Omental fat pad (tissue), 4 donors: ENCODE measurements around the gene HOXC10. TPM values are rescaled to one million over a fixed set of nuclear protein-coding genes. Genes with fewer than 3 reads are reported as not detected.
A peak's percentile ranks its signal among the peaks of the same experiment; 100 is the strongest.

Experiments used
- ATAC-seq: fragments of 150-250 bp; one replicate; pipeline ENCODE4 v1.9.1; 2016; ENCODE audit warnings: mild to moderate bottlenecking, moderate library complexity; ENCODE audit not compliant: low FRiP score
- DNase-seq: peaks from one replicate; pipeline ENCODE4 v3.0.0-alpha.2; 2019; ENCODE audit warnings: low spot score
- total RNA-seq, 4 donors: library from RNA; depleted of rRNA; stranded (reverse); fragments of >200 nt; gene quantifications; one replicate each; pipeline ENCODE4 v1.1.0, GENCODE V29; 2016
- TF ChIP-seq, protein P1 (sequence below), 3 donors: fragments of 450-650 bp; IDR thresholded peaks; one replicate each; pipeline ENCODE4 v1.5.1; 2016 to 2017; ENCODE audit warnings: antibody characterized with exemption in 3 of 3, mild to moderate bottlenecking in 3 of 3, moderate library complexity in 2 of 3

The HOXC10 gene
- total RNA-seq = not detected

DNA sequence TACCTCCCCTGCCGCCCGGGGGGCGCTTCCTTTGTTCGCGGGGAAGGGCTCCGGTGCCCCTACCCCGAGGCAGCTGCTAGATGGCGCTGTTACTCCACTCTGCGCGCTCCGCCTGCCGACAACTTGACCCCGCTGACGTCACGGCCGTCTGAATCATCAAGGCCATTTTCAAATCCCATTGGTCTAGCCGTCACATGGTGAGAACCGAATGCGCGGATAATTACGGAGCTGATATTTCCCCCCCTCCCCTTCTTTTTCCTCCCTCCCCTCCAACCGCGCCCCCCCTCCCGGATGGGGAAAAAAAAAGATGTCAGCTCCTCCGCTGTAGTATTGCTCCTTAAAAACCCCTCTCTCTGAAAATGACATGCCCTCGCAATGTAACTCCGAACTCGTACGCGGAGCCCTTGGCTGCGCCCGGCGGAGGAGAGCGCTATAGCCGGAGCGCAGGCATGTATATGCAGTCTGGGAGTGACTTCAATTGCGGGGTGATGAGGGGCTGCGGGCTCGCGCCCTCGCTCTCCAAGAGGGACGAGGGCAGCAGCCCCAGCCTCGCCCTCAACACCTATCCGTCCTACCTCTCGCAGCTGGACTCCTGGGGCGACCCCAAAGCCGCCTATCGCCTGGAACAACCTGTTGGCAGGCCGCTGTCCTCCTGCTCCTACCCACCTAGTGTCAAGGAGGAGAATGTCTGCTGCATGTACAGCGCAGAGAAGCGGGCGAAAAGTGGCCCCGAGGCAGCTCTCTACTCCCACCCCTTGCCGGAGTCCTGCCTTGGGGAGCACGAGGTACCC is at the start of gene HOXC10:
Gene HOXC10 (plus strand): TSS at position 246 of the 791 bp plus-strand sequence. CDS start 114 bp downstream, at position 360.
- ATAC-seq (peak; percentile 59), DNase-seq (peak; percentile 91)

GRCh38 chr12:53935383-53936341 is 49.3 kb upstream of the HOXC10 start:
- DNase-seq = no peak
- TF ChIP-seq, protein P1, sequence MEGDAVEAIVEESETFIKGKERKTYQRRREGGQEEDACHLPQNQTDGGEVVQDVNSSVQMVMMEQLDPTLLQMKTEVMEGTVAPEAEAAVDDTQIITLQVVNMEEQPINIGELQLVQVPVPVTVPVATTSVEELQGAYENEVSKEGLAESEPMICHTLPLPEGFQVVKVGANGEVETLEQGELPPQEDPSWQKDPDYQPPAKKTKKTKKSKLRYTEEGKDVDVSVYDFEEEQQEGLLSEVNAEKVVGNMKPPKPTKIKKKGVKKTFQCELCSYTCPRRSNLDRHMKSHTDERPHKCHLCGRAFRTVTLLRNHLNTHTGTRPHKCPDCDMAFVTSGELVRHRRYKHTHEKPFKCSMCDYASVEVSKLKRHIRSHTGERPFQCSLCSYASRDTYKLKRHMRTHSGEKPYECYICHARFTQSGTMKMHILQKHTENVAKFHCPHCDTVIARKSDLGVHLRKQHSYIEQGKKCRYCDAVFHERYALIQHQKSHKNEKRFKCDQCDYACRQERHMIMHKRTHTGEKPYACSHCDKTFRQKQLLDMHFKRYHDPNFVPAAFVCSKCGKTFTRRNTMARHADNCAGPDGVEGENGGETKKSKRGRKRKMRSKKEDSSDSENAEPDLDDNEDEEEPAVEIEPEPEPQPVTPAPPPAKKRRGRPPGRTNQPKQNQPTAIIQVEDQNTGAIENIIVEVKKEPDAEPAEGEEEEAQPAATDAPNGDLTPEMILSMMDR (IDR thresholded peaks at IDR 0.05) = no peak
- no peak for ATAC-seq

More for the DNA sequence above, at the start of gene HOXC10:
- TF ChIP-seq, protein P1 (IDR thresholded peaks at IDR 0.05) = no peak

GRCh38 chr12:53937099-53937498 is 47.8 kb upstream of the HOXC10 start:
- no peak for DNase-seq
- TF ChIP-seq, protein P1 (IDR thresholded peaks at IDR 0.05) = no peak
- no peak for ATAC-seq

DNA sequence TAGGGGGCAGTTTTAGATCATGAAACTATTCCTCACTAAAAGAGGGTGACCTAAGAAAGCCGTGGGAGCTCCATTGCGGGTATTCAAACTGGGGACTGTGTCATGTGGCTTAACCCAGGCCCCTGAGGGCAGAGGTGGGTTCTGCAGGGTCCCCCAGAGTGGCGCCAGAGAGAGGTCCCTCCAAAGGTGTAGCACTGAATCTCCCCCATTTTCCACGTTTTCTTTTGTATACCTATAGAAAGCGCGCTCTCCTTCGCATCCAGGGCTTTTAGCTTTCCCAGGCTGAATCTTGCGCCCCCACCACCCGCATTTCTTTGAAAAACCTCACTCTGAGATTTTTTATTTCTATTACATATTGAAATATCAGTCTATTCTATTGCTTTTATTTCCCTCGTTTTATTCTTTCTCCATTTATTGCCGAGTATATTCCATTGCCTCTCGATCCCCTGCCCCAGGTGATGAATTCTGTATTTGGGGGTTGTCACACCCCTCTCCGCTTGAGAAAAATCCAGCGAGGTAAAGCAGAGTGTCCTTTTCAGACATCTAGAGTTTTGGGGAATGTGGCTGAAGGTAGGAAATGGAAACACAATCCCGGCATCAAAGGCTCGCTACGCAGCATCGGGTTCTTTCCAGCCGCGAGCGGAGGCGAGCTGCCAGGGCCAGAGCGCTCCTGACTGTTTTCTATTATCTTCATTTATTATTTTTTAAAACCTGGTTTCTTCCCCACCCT is 47.2 kb upstream of the HOXC10 start:
- no peak for DNase-seq
- TF ChIP-seq, protein P1 (IDR thresholded peaks at IDR 0.05) = no peak
- ATAC-seq = no peak

DNA sequence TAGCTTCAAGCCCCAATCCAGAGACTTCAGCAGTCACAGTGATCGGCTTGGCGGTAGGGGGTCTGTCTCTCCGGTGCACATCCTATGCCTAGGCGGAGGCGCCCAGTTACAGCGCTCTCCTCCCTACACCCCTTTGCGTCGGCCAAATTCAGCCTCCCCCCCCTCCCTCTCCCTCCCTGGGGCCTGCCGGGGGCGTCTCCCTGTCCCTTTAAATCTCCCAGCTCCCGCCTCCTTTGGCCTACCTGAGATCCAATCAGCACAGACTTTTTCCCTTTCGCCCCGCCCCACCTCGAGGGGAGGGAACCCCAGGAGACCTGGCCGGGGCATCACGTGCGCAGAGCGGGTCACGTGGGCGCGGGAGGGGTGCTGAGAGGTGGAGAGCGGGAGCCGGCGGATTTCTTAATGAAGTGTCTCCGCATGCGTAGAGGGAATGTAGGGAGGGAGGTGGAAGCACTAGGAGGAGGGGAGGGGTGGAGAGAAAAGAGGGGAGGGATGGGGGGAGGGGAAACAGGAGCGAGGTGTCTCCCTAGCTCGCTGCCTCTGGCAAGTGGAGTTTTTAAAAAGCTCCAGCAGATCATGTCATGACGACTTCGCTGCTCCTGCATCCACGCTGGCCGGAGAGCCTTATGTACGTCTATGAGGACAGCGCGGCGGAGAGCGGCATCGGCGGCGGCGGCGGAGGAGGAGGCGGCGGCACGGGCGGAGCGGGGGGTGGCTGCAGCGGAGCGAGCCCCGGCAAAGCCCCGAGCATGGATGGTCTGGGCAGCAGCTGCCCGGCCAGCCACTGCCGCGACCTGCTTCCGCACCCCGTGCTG is 46.4 kb upstream of the HOXC10 start, which contains the start of gene HOXC13:
Gene HOXC13 (plus strand): TSS at position 506 of the 815 bp plus-strand sequence. CDS start 76 bp downstream, at position 582.
- ATAC-seq (no peak), DNase-seq (no peak)
- TF ChIP-seq, protein P1 (IDR thresholded peaks at IDR 0.05) = no peak
